ENCODE data around the gene ZNF500. TPM values are rescaled to one million over a fixed set of nuclear protein-coding genes. Genes with fewer than 3 reads are reported as not detected.

Gene ZNF500
- total RNA-seq, 1 donor from 2014 or later, result 14.6 TPM

GRCh38 chr16:4734063-4734729 lies 32.8 kb downstream of the ZNF500 start, which contains the start of the genes ANKS3 and DNAAF8:
ANKS3 (minus strand) TSS chr16:4734271; CDS start chr16:4730149, 4,122 bp downstream.
DNAAF8 (plus strand) TSS chr16:4734537; CDS start chr16:4736515, 1,978 bp downstream.
- H3K36me3 Mint-ChIP-seq (ENCODE audit: low read depth, unreplicated experiment), result peaks cover 2% of the 10 kb centered on the region
- H3K4me1 Mint-ChIP-seq (ENCODE audit: low read depth, unreplicated experiment), result peaks cover 5% of the 10 kb centered on the region
- H4K20me1 ChIP-seq (ENCODE audit: insufficient read depth, low read length), result peaks cover 3% of the 10 kb centered on the region
- H3K4me3 ChIP-seq (ENCODE audit: insufficient read depth, low read depth, low read length), result peak within 1 kb of the TSS; percentile 93
- TF ChIP-seq CTCF (IDR thresholded peaks at IDR 0.05; ENCODE audit: insufficient read depth, low read depth, low read length) (no peak), EZH2 (IDR thresholded peaks at IDR 0.05; ENCODE audit: insufficient read depth, low read length) (no peak)
- FAIRE-seq (no peak), DNase-seq (ENCODE audit: low read depth) (peak; percentile 95)
- H3K4me1 ChIP-seq (ENCODE audit: insufficient read depth, low read length), result peaks cover 9% of the 10 kb centered on the region
- H3K9me3 ChIP-seq (ENCODE audit: insufficient read depth, low read depth, low read length), result no peaks in the 10 kb centered on the region
- peak within 1 kb of the TSS; percentile 91 for H3K4me3 Mint-ChIP-seq (ENCODE audit: unreplicated experiment)
- peaks cover 7% of the 10 kb centered on the region for H3K36me3 ChIP-seq (ENCODE audit: insufficient read depth, low read length)
- no peaks in the 10 kb centered on the region for H3K9me3 Mint-ChIP-seq (ENCODE audit: unreplicated experiment)
- H3K4me2 ChIP-seq (ENCODE audit: low read length), result peak within 1 kb of the TSS; percentile 100
- H3K79me2 ChIP-seq (ENCODE audit: insufficient read depth, low read length), result peaks cover 34% of the 10 kb centered on the region
- peaks cover 5% of the 10 kb centered on the region for H3K27me3 Mint-ChIP-seq (ENCODE audit: low read depth, unreplicated experiment)
- H3K27ac Mint-ChIP-seq (ENCODE audit: unreplicated experiment), result peak within 1 kb of the TSS; percentile 80
- no peaks in the 10 kb centered on the region for H3K27me3 ChIP-seq (ENCODE audit: insufficient read depth, low read length)
- H3K9ac ChIP-seq (ENCODE audit: low read length), result peak within 1 kb of the TSS; percentile 90
- H3K27ac ChIP-seq (ENCODE audit: low read depth, low read length), result peak within 1 kb of the TSS; percentile 75
- peak within 1 kb of the TSS; percentile 99 for H2AFZ ChIP-seq (ENCODE audit: low read depth, low read length)

GRCh38 chr16:4733747-4734062 lies 33.3 kb downstream of the ZNF500 start:
- Mint-ChIP-seq H3K27ac (ENCODE audit: unreplicated experiment) (peak overlapping the region; percentile 62), H3K27me3 (ENCODE audit: low read depth, unreplicated experiment) (peaks cover 5% of the 10 kb centered on the region)
- no peak for DNase-seq (ENCODE audit: low read depth)

More at GRCh38 chr16:4733747-4734062, 33.3 kb downstream of the ZNF500 start:
- Mint-ChIP-seq H3K36me3 (ENCODE audit: low read depth, unreplicated experiment) (peaks cover 6% of the 10 kb centered on the region), H3K4me1 (ENCODE audit: low read depth, unreplicated experiment) (peaks cover 7% of the 10 kb centered on the region), H3K9me3 (ENCODE audit: unreplicated experiment) (no peaks in the 10 kb centered on the region), H3K4me3 (ENCODE audit: unreplicated experiment) (peak overlapping the region; percentile 91)
- peak overlapping the region; percentile 99 for H2AFZ ChIP-seq (ENCODE audit: low read depth, low read length)
- no peak for FAIRE-seq
- TF ChIP-seq EZH2 (IDR thresholded peaks at IDR 0.05; ENCODE audit: insufficient read depth, low read length) (no peak), CTCF (IDR thresholded peaks at IDR 0.05; ENCODE audit: insufficient read depth, low read depth, low read length) (no peak)
- peak overlapping the region; percentile 100 for H3K4me2 ChIP-seq (ENCODE audit: low read length)
- H3K27me3 ChIP-seq (ENCODE audit: insufficient read depth, low read length), result no peaks in the 10 kb centered on the region
- peaks cover 5% of the 10 kb centered on the region for H4K20me1 ChIP-seq (ENCODE audit: insufficient read depth, low read length)
- peak overlapping the region; percentile 93 for H3K4me3 ChIP-seq (ENCODE audit: insufficient read depth, low read depth, low read length)
- H3K79me2 ChIP-seq (ENCODE audit: insufficient read depth, low read length), result peaks cover 34% of the 10 kb centered on the region
- H3K9ac ChIP-seq (ENCODE audit: low read length), result peak overlapping the region; percentile 90
- H3K9me3 ChIP-seq (ENCODE audit: insufficient read depth, low read depth, low read length), result no peaks in the 10 kb centered on the region
- peak overlapping the region; percentile 45 for H3K27ac ChIP-seq (ENCODE audit: low read depth, low read length)
- peaks cover 7% of the 10 kb centered on the region for H3K36me3 ChIP-seq (ENCODE audit: insufficient read depth, low read length)
- peaks cover 9% of the 10 kb centered on the region for H3K4me1 ChIP-seq (ENCODE audit: insufficient read depth, low read length)

Measured in astrocyte (in vitro differentiated cells and primary cell).